ENCODE measurements around the gene STPG3. TPM values are rescaled to one million over a fixed set of nuclear protein-coding genes. Genes with fewer than 3 reads are reported as not detected.
"Not testable (repeated sequence)": the region's sequence is repeated elsewhere in the genome, so short reads cannot be mapped to it uniquely, and the experiment has no call there.

Gene STPG3
- polyA plus RNA-seq, 2 of the 4 experiments (the other 2 are of a cell fraction) = not detected

DNA sequence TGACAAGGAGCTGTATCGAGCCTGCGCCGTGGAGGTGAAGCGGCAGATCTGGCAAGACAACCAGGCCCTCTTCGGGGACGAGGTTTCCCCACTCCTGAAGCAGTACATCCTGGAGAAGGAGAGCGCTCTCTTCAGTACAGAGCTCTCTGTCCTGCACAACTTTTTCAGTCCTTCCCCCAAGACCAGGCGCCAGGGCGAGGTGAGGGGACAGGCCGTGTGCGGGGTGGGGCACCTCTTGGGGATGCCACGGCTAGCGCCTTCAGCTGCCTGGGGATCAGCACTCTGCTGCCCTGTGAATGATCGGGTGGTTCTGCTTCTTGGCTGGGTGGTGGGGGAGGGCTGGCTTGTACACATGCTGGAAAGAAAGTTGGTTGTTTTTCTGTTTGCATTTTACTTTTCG is 5.8 kb downstream of the STPG3 start:
- ChIA-PET CTCF (interaction anchor here (1.0 to 17.1 kb wide), 7 partner anchors 9 to 45 kb away, joined by 3 to 236 read pairs (median 4); partner anchors contain the start of genes NRARP, TOR4A and TUBB4B), POLR2A (interaction anchor here (0.8 to 4.7 kb wide), 5 partner anchors 11 to 127 kb away, joined by 3 to 97 read pairs (median 3); partner anchors contain the start of gene TUBB4B)
- H3K4me3 ChIP-seq = no peak overlapping the region; the same call in 2 of the 3 replicates
- H3K27ac ChIP-seq = no peak overlapping the region
- ATAC-seq (no peak), FAIRE-seq (no peak), DNase-seq (ENCODE audit: low read depth in 1 of 2, low spot score in 1 of 2) (no peak)
- H3K9me3 ChIP-seq = no peaks in the 10 kb centered on the region
- H3K4me1 ChIP-seq = peaks cover 20% of the 10 kb centered on the region
- 88% methylated on average over 13 of the region's 15 CpGs for WGBS (ENCODE audit: missing lambda C conversion rate)
- H3K4me2 ChIP-seq = peak overlapping the region; percentile 100
- no peak for TF ChIP-seq USF2 (IDR thresholded peaks at IDR 0.05)

- not testable (repeated sequence) for H3K9me3 ChIP-seq, H3K4me3 ChIP-seq, H3K27ac ChIP-seq, H3K4me1 ChIP-seq, H3K4me2 ChIP-seq, FAIRE-seq
- DNase-seq (ENCODE audit: low read depth in 1 of 2, low spot score in 1 of 2) = peak in 1 of 2 experiments; percentile 51
- peak in 1 of 2 experiments; percentile 64; a peak in 3 of 6 replicates for ATAC-seq
- WGBS (ENCODE audit: missing lambda C conversion rate) = 25% methylated on average over 15 of the region's 15 CpGs
- TF ChIP-seq SMC3 (IDR thresholded peaks at IDR 0.05) (0 out of 3 replicates have a peak, but pooled peaks have one; percentile 18), RFX5 (IDR thresholded peaks at IDR 0.05) (peak; percentile 53; the same call in 1 of the 2 replicates), RAD21 (conservative IDR thresholded peaks at IDR 0.05 in 1 of 2, IDR thresholded peaks at IDR 0.05 in 1 of 2) (peak in 1 of 2 experiments; percentile 31; a peak in 2 of 5 replicates)
- TF ChIP-seq, protein P1, sequence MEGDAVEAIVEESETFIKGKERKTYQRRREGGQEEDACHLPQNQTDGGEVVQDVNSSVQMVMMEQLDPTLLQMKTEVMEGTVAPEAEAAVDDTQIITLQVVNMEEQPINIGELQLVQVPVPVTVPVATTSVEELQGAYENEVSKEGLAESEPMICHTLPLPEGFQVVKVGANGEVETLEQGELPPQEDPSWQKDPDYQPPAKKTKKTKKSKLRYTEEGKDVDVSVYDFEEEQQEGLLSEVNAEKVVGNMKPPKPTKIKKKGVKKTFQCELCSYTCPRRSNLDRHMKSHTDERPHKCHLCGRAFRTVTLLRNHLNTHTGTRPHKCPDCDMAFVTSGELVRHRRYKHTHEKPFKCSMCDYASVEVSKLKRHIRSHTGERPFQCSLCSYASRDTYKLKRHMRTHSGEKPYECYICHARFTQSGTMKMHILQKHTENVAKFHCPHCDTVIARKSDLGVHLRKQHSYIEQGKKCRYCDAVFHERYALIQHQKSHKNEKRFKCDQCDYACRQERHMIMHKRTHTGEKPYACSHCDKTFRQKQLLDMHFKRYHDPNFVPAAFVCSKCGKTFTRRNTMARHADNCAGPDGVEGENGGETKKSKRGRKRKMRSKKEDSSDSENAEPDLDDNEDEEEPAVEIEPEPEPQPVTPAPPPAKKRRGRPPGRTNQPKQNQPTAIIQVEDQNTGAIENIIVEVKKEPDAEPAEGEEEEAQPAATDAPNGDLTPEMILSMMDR (IDR thresholded peaks at IDR 0.05) = peak; percentile 32
- ChIA-PET CTCF (interaction anchor here (1.0 to 17.1 kb wide), 5 partner anchors 11 to 36 kb away, joined by 3 to 236 read pairs (median 9); partner anchors contain the start of genes RNF224, STPG3 and TUBB4B), POLR2A (interaction anchor here (1.0 kb wide), 1 partner anchor 22 kb away, joined by 4 read pairs; no protein-coding TSS in a partner anchor)
Observed at GRCh38 chr9:137262173-137262908, 11.3 kb downstream of the STPG3 start.

DNA sequence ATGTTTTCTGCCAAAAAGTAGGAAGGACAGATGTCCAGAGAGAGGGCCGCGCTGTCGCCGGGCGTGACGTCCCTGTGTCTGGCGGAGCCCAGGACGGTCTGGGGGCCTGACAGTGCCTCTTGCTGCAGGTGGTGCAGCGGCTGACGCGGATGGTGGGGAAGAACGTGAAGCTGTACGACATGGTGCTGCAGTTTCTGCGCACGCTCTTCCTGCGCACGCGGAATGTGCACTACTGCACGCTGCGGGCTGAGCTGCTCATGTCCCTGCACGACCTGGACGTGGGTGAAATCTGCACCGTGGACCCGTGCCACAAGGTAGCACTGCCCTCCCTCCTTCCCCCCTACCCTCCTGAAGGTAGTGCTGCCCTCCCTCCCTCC is 11.8 kb downstream of the STPG3 start:
- FAIRE-seq (no peak), DNase-seq (ENCODE audit: low read depth in 1 of 2, low spot score in 1 of 2) (no peak), ATAC-seq (peak in 1 of 2 experiments; percentile 15; a peak in 3 of 6 replicates)
- Histone ChIP-seq H3K27ac (no peak overlapping the region), H3K4me2 (no peak overlapping the region), H3K4me1 (peaks cover 4% of the 10 kb centered on the region; the same call in 2 of the 3 replicates), H3K4me3 (no peak overlapping the region), H3K9me3 (no peaks in the 10 kb centered on the region)
- TF ChIP-seq PHF8 (IDR thresholded peaks at IDR 0.05; ENCODE audit: borderline replicate concordance, low read depth) (no peak), CHD2 (IDR thresholded peaks at IDR 0.05; ENCODE audit: low read length, partially characterized antibody) (no peak), FOXS1 (CRISPR knock-in tag; IDR thresholded peaks at IDR 0.05) (no peak), CBX2 (IDR thresholded peaks at IDR 0.05; ENCODE audit: borderline replicate concordance, low read depth) (no peak), BHLHE40 (IDR thresholded peaks at IDR 0.05; ENCODE audit: low read depth, low read length) (no peak), KDM1A (IDR thresholded peaks at IDR 0.05; ENCODE audit: low read depth) (no peak), ELK1 (IDR thresholded peaks at IDR 0.05; ENCODE audit: low read depth, low read length) (no peak), JUNB (IDR thresholded peaks at IDR 0.05) (no peak), RNF2 (IDR thresholded peaks at IDR 0.05; ENCODE audit: borderline replicate concordance, low read depth) (no peak), ZC3H11A (IDR thresholded peaks at IDR 0.05) (no peak), ZNF302 (CRISPR knock-in tag; IDR thresholded peaks at IDR 0.05) (no peak), RFX5 (IDR thresholded peaks at IDR 0.05) (no peak), CHD4 (IDR thresholded peaks at IDR 0.05; ENCODE audit: borderline replicate concordance) (no peak), BCL3 (IDR thresholded peaks at IDR 0.05) (no peak)
- ChIA-PET POLR2A (interaction anchor here (1.0 kb wide), 1 partner anchor 22 kb away, joined by 4 read pairs; no protein-coding TSS in a partner anchor), CTCF (interaction anchor here (1.0 to 17.1 kb wide), 4 partner anchors 10 to 29 kb away, joined by 4 to 236 read pairs (median 26); partner anchors contain the start of genes STPG3 and TUBB4B)
- WGBS (ENCODE audit: missing lambda C conversion rate) = 90% methylated on average over 24 of the region's 24 CpGs
